ENCODE measurements around the gene IFIT5. TPM values are rescaled to one million over a fixed set of nuclear protein-coding genes. Genes with fewer than 3 reads are reported as not detected.
"Not testable (repeated sequence)": the region's sequence is repeated elsewhere in the genome, so short reads cannot be mapped to it uniquely, and the experiment has no call there.

The IFIT5 gene
- total RNA-seq, 2 experiments from 2014 or later = 15.0 to 16.5 TPM

DNA sequence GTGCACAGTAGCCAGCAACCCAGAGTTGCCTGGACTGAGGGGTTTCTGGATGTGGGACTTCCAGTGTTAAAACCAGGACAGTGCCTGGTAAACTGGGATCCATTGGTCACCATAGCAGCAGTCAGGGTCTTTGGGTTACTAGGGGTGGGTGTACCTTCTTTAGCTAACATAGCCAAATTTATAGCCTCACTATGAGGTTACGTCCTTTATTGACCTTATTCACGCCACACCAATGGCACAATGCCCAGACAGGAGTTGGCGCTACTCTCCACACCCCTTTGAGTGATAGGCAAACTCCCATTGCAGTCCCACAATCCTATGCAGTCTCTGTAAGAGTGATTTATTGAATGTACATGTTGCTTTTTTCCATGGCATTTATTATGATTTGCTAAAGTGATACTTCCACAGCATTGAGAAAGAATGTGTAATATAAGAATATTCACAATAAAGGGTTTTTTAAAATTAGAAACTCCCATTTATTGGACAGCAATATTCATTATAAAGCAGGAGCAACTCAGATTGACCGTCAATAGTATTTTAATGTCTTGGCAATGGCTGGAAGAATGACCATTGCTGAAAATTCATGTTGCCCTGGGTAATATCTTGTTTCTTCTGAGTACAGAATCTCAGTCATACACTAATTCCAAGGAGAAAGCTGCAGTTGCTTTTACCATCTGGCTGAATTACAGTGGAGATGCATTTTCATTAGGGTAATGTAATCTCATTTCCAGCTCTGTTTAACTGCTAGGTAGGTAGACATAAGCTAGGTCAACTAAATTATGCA is 26.1 kb downstream of the IFIT5 start:
- Mint-ChIP-seq H3K4me1 (no peaks in the 10 kb centered on the region), H3K4me3 (no peak overlapping the region), H3K9me3 (no peaks in the 10 kb centered on the region), H3K27me3 (peaks cover 21% of the 10 kb centered on the region), H3K27ac (no peak overlapping the region), H3K36me3 (no peaks in the 10 kb centered on the region)
- no peak for DNase-seq

DNA sequence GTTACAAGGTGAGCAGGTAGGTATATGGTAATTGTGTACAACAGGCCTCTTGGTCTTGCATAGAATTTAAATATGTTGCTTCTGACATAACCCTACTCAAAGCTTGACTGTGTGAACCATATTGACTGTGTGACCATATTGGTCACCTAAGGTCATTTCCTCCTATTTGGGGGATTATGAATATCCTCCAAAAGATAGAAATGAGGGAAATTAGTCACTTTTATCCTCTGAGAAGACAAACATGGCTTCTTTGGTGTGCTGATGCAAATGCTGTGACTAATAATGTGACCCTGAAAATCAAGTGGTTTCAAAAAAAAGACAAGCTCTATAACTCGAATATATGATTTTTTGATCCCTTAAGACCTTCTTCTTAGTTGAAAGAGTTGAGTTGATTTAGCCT is 27.9 kb downstream of the IFIT5 start:
- peaks cover 11% of the 10 kb centered on the region for H3K27me3 Mint-ChIP-seq
- H3K27ac Mint-ChIP-seq = no peak overlapping the region
- H3K4me3 Mint-ChIP-seq = no peak overlapping the region
- H3K4me1 Mint-ChIP-seq = no peaks in the 10 kb centered on the region
- no peaks in the 10 kb centered on the region for H3K36me3 Mint-ChIP-seq
- no peaks in the 10 kb centered on the region for H3K9me3 Mint-ChIP-seq
- DNase-seq = no peak

DNA sequence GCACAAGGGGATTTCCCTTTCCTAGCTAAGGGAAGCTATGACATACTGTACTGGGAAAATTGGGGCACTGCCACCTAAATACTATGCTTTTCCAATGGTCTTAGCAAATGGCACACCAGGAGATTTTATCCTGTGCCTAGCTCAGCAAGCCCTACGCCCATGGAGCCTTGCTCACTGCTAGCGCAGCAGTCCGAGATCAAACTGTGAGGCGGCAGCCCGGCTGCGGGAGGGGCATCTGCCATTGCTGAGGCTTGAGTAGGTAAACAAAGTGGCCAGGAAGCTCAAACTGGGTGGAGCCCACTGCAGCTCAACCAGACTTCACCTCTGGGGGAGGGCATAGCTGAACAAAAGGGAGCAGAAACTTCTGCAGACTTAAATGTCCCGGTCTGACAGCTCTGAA is 30.5 kb downstream of the IFIT5 start:
- not testable (repeated sequence) for H3K4me3 Mint-ChIP-seq, DNase-seq, H3K9me3 Mint-ChIP-seq, H3K36me3 Mint-ChIP-seq, H3K4me1 Mint-ChIP-seq, H3K27me3 Mint-ChIP-seq, H3K27ac Mint-ChIP-seq

DNA sequence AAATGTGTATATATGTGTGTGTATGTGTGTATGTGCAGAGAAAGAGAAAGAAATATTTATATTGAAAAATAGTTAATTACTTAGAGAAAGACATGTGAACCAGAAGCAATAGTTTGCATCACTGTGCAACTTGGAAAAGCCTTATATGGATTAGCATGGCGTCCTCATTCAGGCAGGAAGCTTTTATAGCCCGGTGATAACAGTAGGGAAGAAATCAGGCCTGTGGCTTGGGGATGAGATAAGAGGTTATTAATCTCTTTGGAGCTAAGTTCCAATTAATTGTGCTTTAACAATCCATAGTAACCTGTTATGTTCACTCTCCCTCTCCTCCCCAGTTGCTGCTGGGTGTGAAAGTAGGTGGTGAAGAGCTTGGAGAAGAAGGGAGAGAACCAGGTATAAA is 36.5 kb downstream of the IFIT5 start:
- peaks cover 6% of the 10 kb centered on the region for H3K27me3 Mint-ChIP-seq
- no peaks in the 10 kb centered on the region for H3K9me3 Mint-ChIP-seq
- H3K27ac Mint-ChIP-seq = no peak overlapping the region
- H3K36me3 Mint-ChIP-seq = no peaks in the 10 kb centered on the region
- H3K4me1 Mint-ChIP-seq = peaks cover 7% of the 10 kb centered on the region
- no peak for DNase-seq
- H3K4me3 Mint-ChIP-seq = no peak overlapping the region

DNA sequence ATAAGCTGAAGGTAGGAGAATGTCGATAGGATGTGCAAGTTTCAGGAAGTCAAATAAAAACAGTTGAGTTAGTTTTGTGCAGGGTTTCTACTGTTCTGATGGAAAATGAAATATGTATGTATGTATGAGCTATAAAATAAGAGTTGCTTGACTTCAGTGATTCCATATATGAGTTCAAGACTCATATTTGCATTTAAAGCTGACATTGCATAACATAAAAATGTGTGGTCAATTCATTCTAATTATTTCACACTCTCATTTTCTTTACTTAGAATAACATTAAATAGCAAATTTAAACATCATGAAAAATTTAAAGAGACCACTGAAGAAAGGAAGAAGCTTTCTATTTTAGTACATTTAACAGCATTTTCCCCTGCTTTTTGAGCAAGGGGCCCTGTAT is 37.8 kb downstream of the IFIT5 start:
- H3K4me1 Mint-ChIP-seq = peaks cover 7% of the 10 kb centered on the region
- peaks cover 11% of the 10 kb centered on the region for H3K27me3 Mint-ChIP-seq
- no peaks in the 10 kb centered on the region for H3K9me3 Mint-ChIP-seq
- H3K4me3 Mint-ChIP-seq = no peak overlapping the region
- no peaks in the 10 kb centered on the region for H3K36me3 Mint-ChIP-seq
- DNase-seq = no peak
- H3K27ac Mint-ChIP-seq = no peak overlapping the region

DNA sequence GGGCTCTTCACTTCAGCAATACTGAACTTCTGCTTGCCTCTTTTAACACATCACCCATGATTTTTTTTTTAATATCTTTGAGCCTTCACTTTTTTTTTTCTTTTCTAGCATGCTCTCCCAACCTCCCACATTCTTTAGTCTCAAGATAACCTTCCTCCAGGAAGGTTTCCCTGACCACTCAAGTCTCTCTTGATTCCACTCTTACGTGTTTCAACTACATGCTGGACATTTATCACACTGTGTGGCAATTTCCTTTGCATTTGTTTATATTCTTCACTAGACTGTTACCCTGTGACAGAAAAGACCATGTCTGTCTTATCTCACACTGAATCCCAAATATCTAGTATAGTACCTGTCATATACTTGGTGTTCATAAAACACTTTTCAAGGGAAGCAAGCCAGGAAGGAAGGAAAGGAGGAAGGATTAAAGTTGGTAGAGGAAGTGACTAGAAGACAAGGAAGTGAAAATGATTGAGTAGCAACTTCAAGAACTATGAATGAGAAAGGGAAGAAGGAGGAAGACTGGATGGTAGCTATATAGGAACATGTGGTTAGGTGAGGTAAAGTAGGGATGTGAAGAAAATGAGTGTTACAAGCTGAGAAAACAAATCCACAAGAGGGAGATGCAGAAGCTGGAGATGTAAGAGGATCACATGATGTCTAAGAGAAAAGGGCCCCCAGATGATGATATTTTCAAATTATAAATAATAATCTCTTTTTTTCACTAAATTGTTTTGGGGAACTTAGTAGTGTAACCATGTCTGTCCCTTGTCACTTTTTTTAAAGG is 40.4 kb downstream of the IFIT5 start:
- Mint-ChIP-seq H3K9me3 (no peaks in the 10 kb centered on the region), H3K4me1 (peaks cover 7% of the 10 kb centered on the region), H3K27me3 (peaks cover 14% of the 10 kb centered on the region), H3K4me3 (no peak overlapping the region), H3K27ac (no peak overlapping the region), H3K36me3 (no peaks in the 10 kb centered on the region)
- no peak for DNase-seq

DNA sequence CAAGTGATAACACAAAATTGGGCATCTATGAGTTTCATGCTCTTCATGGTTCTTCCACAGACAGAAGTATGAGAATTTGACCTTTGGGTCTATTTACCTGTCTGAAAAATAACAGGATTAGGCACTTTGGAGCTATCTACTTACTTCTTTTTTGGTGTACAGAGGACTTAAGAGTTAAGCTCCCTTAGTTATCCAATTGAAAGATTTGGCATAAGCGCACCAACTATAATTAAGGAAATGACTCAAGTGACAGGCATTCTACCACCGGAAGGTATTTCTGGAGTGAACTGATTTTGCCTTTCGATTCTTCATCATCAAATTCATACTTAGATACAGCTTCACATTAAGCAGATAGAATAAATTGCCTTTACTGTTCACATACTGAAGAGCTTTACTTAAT is 43.9 kb downstream of the IFIT5 start:
- Mint-ChIP-seq H3K27me3 (peaks cover 18% of the 10 kb centered on the region), H3K9me3 (no peaks in the 10 kb centered on the region), H3K4me3 (no peak overlapping the region), H3K27ac (no peak overlapping the region), H3K36me3 (no peaks in the 10 kb centered on the region), H3K4me1 (no peaks in the 10 kb centered on the region)
- DNase-seq = no peak

DNA sequence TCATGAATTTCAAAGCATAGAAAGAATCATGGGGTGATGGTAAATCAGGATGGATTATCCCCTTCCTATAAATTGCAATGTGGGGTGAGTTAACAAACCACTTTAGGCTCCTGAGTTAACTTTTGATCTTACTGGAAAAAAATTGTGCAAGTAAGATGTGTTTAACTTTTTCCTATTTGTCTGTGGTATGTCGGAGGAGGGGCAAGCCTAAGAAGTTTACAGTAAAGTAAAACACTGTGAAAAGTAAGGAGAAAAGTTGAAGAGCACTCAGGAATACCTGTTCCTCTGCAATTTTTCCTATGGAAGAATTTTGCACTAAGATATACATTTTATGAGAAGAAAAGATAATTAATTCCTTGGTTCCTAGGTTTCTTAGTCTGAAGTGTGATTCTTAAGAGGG is 44.4 kb downstream of the IFIT5 start:
- Mint-ChIP-seq H3K4me1 (no peaks in the 10 kb centered on the region), H3K27me3 (peaks cover 18% of the 10 kb centered on the region), H3K4me3 (no peak overlapping the region), H3K9me3 (no peaks in the 10 kb centered on the region), H3K36me3 (no peaks in the 10 kb centered on the region), H3K27ac (no peak overlapping the region)
- no peak for DNase-seq

DNA sequence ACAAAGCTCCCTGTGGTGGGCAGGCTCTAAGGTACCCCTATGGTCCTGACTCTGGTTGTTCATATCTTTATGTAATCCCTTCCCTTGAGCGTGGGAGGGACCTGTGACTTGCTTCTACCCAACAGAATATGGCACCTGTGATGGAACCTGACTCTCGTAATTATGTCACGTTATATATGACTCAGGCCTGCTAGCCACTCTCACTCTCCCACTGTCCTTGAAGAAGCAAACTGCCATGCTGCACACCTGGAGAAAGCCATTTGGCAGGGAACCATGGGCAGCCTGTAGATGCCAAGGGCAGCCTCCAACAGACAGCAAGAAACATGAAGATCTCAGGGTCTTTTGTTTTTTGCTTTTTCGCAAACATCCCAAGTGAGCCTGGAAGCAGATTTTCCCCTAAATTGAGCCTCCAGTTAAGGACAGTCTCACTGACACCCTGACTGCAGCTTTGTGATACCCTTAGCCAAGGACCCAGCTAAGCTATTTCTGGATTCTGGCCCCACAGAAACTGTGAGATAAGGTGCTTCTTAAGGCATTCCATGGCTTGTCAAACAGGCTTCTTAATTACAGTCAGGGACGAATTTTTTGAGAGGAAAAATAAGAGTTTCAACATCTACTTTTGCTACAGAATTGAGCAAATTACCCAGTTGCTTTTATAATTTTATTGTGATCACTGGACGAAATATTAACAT is 49.6 kb downstream of the IFIT5 start:
- Mint-ChIP-seq H3K27ac (no peak overlapping the region), H3K36me3 (no peaks in the 10 kb centered on the region), H3K4me1 (no peaks in the 10 kb centered on the region), H3K27me3 (peaks cover 8% of the 10 kb centered on the region), H3K9me3 (no peaks in the 10 kb centered on the region), H3K4me3 (no peak overlapping the region)
- DNase-seq = no peak

DNA sequence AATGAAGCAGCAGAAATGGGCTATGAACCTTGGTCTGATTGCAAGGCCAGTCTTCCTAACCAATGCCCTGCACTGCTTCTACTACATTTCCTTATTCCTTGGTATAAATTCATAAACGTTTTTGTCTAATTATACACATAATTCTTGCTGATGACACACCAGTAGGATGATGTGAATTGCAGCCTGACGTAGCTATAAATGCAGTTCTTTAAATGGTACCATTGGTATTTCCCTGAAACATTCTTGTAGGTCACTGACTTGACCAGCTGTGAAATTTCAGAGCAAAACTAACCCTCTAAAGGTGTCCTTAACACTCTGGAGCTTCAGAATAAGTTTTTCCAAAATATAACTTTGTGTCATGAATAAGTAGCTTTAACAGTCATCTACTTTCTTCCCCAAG is 50.8 kb downstream of the IFIT5 start:
- DNase-seq = no peak
- no peak overlapping the region for H3K4me3 Mint-ChIP-seq
- no peaks in the 10 kb centered on the region for H3K36me3 Mint-ChIP-seq
- peaks cover 5% of the 10 kb centered on the region for H3K4me1 Mint-ChIP-seq
- H3K27ac Mint-ChIP-seq = no peak overlapping the region
- H3K27me3 Mint-ChIP-seq = peaks cover 1% of the 10 kb centered on the region
- H3K9me3 Mint-ChIP-seq = no peaks in the 10 kb centered on the region

DNA sequence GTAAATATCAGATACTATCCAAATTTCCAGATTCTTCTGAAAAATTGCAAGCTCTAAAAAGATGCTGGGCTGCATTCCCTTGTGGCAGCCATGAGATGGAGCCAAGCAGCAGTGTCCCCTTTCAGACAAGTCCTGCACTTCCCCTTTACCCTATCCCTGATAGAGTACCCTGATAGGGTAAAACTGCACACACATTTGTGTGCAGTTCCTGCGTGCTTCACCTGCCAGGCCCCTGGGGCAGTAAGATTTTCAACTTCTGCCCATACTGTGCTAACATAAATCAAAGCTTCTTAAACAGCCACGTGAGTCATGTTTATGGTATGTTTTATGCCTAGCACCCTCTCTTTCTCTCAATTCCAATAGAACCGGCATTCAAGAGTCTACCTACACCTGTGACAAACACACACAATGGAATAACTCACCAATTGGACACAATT is 52.2 kb downstream of the IFIT5 start:
- Mint-ChIP-seq H3K4me1 (peaks cover 10% of the 10 kb centered on the region), H3K27ac (no peak overlapping the region), H3K4me3 (no peak overlapping the region), H3K27me3 (no peaks in the 10 kb centered on the region), H3K36me3 (no peaks in the 10 kb centered on the region), H3K9me3 (no peaks in the 10 kb centered on the region)
- DNase-seq = no peak

DNA sequence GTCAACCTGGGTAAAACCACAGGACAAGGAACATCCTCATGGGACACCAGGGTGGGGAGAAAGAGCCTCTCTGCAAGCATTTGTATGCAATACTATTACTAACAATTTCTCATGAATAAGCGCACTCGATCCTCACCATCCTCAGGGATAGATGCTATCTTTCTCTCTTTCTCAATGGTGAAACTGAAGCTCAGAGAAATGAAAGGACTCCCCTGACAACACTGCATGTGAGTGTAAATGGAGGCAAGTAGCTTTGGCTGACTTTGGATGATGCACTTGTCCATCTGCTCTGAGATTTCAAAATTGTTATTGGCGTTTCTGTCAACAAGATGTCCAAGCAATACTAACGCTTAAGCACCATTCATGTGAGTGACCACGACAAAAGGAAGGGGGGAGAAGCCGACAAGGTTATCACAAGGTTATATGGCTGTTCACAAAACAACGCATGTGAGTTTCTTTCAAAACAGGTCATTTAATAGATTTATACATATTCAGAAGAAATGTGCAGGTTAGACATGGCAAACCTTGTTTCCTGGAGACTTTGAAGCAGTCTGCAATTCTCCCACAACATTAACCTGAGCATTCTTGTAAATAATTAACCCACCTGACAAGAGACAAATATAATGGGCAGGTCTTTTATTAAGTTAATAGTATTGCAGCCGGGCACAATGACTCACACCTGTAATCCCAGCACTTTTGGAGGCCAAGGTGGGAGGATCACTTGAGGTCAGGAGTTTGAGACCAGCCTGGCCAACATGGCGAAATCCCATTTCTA is 54.0 kb downstream of the IFIT5 start:
- Mint-ChIP-seq H3K27me3 (no peaks in the 10 kb centered on the region), H3K4me1 (peaks cover 10% of the 10 kb centered on the region), H3K36me3 (no peaks in the 10 kb centered on the region), H3K4me3 (no peak overlapping the region), H3K9me3 (no peaks in the 10 kb centered on the region), H3K27ac (no peak overlapping the region)
- DNase-seq = no peak

DNA sequence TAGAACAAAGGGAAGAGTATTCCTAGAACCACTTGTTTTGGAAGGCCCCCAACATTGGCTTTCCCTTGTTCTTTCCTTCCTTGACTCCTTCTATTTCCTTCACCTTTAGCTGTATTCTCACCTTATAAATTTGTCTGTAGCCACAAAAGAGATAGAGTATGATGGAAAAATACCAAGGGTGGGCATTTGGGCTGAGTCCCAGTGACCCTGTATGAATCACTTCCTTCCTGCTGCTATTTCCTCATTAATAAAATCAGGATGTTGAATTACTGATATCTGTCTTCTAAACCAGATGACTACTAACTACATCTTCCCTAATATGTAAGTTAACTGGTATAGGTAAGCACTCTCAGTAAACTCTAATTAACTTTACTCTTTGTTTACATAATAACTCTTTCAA is 55.1 kb downstream of the IFIT5 start:
- no peak for DNase-seq
- H3K27me3 Mint-ChIP-seq = no peaks in the 10 kb centered on the region
- no peaks in the 10 kb centered on the region for H3K36me3 Mint-ChIP-seq

More for the DNA sequence above, 55.1 kb downstream of the IFIT5 start:
- Mint-ChIP-seq H3K9me3 (no peaks in the 10 kb centered on the region), H3K27ac (no peak overlapping the region), H3K4me3 (no peak overlapping the region), H3K4me1 (peaks cover 10% of the 10 kb centered on the region)

Measured in activated naive CD8-positive, alpha-beta T cell treated with anti-CD3 and anti-CD28 coated beads for 36 hours (primary cell).